Raji (cell line): ENCODE data around the gene GSDMA.
A peak's percentile ranks its signal among the peaks of the same experiment; 100 is the strongest.

Experiments used
- POLR2A ChIP-seq: IDR thresholded peaks from 2 replicates; pipeline ENCODE4 v1.6.1; 2011; ENCODE audit warnings: low read depth, low read length, control low read depth; ENCODE audit not compliant: insufficient read depth

The GSDMA gene

GRCh38 chr17:39969375-39969774 lies 6.6 kb downstream of the GSDMA start:
- TF ChIP-seq POLR2A, result no peak

GRCh38 chr17:39970157-39970692 lies 7.4 kb downstream of the GSDMA start:
- no peak for TF ChIP-seq POLR2A

- TF ChIP-seq POLR2A, result no peak
Observed at GRCh38 chr17:39971076-39971603, 8.3 kb downstream of the GSDMA start.

GRCh38 chr17:39972271-39972670 lies 9.5 kb downstream of the GSDMA start:
- TF ChIP-seq POLR2A, result no peak

- no peak for TF ChIP-seq POLR2A
Observed at GRCh38 chr17:39973496-39973895, 10.7 kb downstream of the GSDMA start.

GRCh38 chr17:39974433-39974832 lies 11.6 kb downstream of the GSDMA start:
- TF ChIP-seq POLR2A, result no peak

GRCh38 chr17:39975801-39976200 lies 13.0 kb downstream of the GSDMA start:
- no peak for TF ChIP-seq POLR2A

- no peak for TF ChIP-seq POLR2A
Observed at GRCh38 chr17:39979016-39979670, 16.3 kb downstream of the GSDMA start.

GRCh38 chr17:39979893-39980350 lies 17.1 kb downstream of the GSDMA start:
- no peak for TF ChIP-seq POLR2A

- peak; percentile 71 for TF ChIP-seq POLR2A
Observed at GRCh38 chr17:39980351-39981206, 17.8 kb downstream of the GSDMA start, which contains the start of gene PSMD3. TSS of gene PSMD3 (plus strand) at chr17:39980807. CDS start at chr17:39980971, 164 bp downstream.

GRCh38 chr17:39981207-39981741 lies 18.5 kb downstream of the GSDMA start:
- TF ChIP-seq POLR2A, result no peak

- no peak for TF ChIP-seq POLR2A
Observed at GRCh38 chr17:39981766-39982375, 19.1 kb downstream of the GSDMA start.

GRCh38 chr17:39988206-39988810 lies 25.5 kb downstream of the GSDMA start:
- no peak for TF ChIP-seq POLR2A

GRCh38 chr17:39994448-39994847 lies 31.6 kb downstream of the GSDMA start:
- no peak for TF ChIP-seq POLR2A
